ENCODE results near the gene RUNX1.

GRCh38 chr21:34911360-34911759 lies 137.7 kb downstream of the RUNX1 start:
- no peak for TF ChIP-seq CTCF (IDR thresholded peaks at IDR 0.05)
- no peak for TF ChIP-seq ZFX (IDR thresholded peaks at IDR 0.05; ENCODE audit: borderline replicate concordance)

Measured in 22Rv1 (cell line).